ENCODE data around the gene PRTN3. TPM values are rescaled to one million over a fixed set of nuclear protein-coding genes. Genes with fewer than 3 reads are reported as not detected.

The PRTN3 gene
- total RNA-seq, 1 experiment from 2014 or later, result not detected

- Mint-ChIP-seq H3K36me3 (ENCODE audit: insufficient read depth, unreplicated experiment) (no peaks in the 10 kb centered on the region), H3K4me1 (ENCODE audit: low read depth, unreplicated experiment) (peaks cover 9% of the 10 kb centered on the region), H3K9me3 (ENCODE audit: low read depth, unreplicated experiment) (no peaks in the 10 kb centered on the region), H3K27ac (ENCODE audit: unreplicated experiment) (no peak overlapping the region), H3K4me3 (ENCODE audit: low read depth, unreplicated experiment) (no peak overlapping the region), H3K27me3 (ENCODE audit: unreplicated experiment) (peaks cover 23% of the 10 kb centered on the region)
- no peak for DNase-seq
- TF ChIP-seq CTCF (IDR thresholded peaks at IDR 0.05; ENCODE audit: unreplicated experiment), result no peak
- CTCF ChIA-PET, result no interaction called here
- BruUV-seq (replicated peaks), result no TSS peak
- intact Hi-C loops (cut with micrococcal nuclease; ENCODE audit: unreplicated experiment), result no loop called here
Observed at GRCh38 chr19:824885-825284, 15.9 kb upstream of the PRTN3 start.

- CTCF ChIA-PET, result no interaction called here
- DNase-seq, result no peak
- intact Hi-C loops (cut with micrococcal nuclease; ENCODE audit: unreplicated experiment), result no loop called here
- no peak for TF ChIP-seq CTCF (IDR thresholded peaks at IDR 0.05; ENCODE audit: unreplicated experiment)
- Mint-ChIP-seq H3K27me3 (ENCODE audit: unreplicated experiment) (peaks cover 27% of the 10 kb centered on the region), H3K27ac (ENCODE audit: unreplicated experiment) (no peak overlapping the region), H3K4me3 (ENCODE audit: low read depth, unreplicated experiment) (no peak overlapping the region), H3K9me3 (ENCODE audit: low read depth, unreplicated experiment) (no peaks in the 10 kb centered on the region), H3K36me3 (ENCODE audit: insufficient read depth, unreplicated experiment) (no peaks in the 10 kb centered on the region), H3K4me1 (ENCODE audit: low read depth, unreplicated experiment) (peaks cover 9% of the 10 kb centered on the region)
- BruUV-seq (replicated peaks), result no TSS peak
Observed at GRCh38 chr19:825897-826644, 14.7 kb upstream of the PRTN3 start.

GRCh38 chr19:827314-827709 is 13.5 kb upstream of the PRTN3 start:
- no TSS peak for BruUV-seq (replicated peaks)
- Mint-ChIP-seq H3K4me1 (ENCODE audit: low read depth, unreplicated experiment) (peaks cover 9% of the 10 kb centered on the region), H3K27me3 (ENCODE audit: unreplicated experiment) (peaks cover 27% of the 10 kb centered on the region), H3K9me3 (ENCODE audit: low read depth, unreplicated experiment) (no peaks in the 10 kb centered on the region), H3K4me3 (ENCODE audit: low read depth, unreplicated experiment) (no peak overlapping the region), H3K36me3 (ENCODE audit: insufficient read depth, unreplicated experiment) (no peaks in the 10 kb centered on the region), H3K27ac (ENCODE audit: unreplicated experiment) (no peak overlapping the region)
- intact Hi-C loops (cut with micrococcal nuclease; ENCODE audit: unreplicated experiment), result no loop called here
- CTCF ChIA-PET, result no interaction called here
- TF ChIP-seq CTCF (IDR thresholded peaks at IDR 0.05; ENCODE audit: unreplicated experiment), result no peak
- DNase-seq, result no peak

- no peak within 1 kb of the TSS for H3K4me3 Mint-ChIP-seq (ENCODE audit: low read depth, unreplicated experiment)
- no peaks in the 10 kb centered on the region for H3K9me3 Mint-ChIP-seq (ENCODE audit: low read depth, unreplicated experiment)
- CTCF ChIA-PET, result no interaction called here
- BruUV-seq (replicated peaks), result no TSS peak
- DNase-seq, result peak; percentile 29
- no peak for TF ChIP-seq CTCF (IDR thresholded peaks at IDR 0.05; ENCODE audit: unreplicated experiment)
- intact Hi-C loops (cut with micrococcal nuclease; ENCODE audit: unreplicated experiment), result no loop called here
- peaks cover 27% of the 10 kb centered on the region for H3K27me3 Mint-ChIP-seq (ENCODE audit: unreplicated experiment)
- H3K36me3 Mint-ChIP-seq (ENCODE audit: insufficient read depth, unreplicated experiment), result no peaks in the 10 kb centered on the region
- peaks cover 9% of the 10 kb centered on the region for H3K4me1 Mint-ChIP-seq (ENCODE audit: low read depth, unreplicated experiment)
- no peak within 1 kb of the TSS for H3K27ac Mint-ChIP-seq (ENCODE audit: unreplicated experiment)
Observed at GRCh38 chr19:827710-828321, 13.0 kb upstream of the PRTN3 start, which contains the start of gene AZU1. TSS of gene AZU1 (plus strand) at chr19:827837. CDS start at chr19:827847, 10 bp downstream.

All from Calu3 (cell line).